Measurements from ENCODE around the gene CBLC.

CBLC gene, protein sequence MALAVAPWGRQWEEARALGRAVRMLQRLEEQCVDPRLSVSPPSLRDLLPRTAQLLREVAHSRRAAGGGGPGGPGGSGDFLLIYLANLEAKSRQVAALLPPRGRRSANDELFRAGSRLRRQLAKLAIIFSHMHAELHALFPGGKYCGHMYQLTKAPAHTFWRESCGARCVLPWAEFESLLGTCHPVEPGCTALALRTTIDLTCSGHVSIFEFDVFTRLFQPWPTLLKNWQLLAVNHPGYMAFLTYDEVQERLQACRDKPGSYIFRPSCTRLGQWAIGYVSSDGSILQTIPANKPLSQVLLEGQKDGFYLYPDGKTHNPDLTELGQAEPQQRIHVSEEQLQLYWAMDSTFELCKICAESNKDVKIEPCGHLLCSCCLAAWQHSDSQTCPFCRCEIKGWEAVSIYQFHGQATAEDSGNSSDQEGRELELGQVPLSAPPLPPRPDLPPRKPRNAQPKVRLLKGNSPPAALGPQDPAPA

GRCh38 chr19:44777715-44778347 lies at the start of gene CBLC:
CBLC (plus strand) TSS chr19:44777890; CDS start chr19:44777932, 42 bp downstream.
- no peak for DNase-seq

DNA sequence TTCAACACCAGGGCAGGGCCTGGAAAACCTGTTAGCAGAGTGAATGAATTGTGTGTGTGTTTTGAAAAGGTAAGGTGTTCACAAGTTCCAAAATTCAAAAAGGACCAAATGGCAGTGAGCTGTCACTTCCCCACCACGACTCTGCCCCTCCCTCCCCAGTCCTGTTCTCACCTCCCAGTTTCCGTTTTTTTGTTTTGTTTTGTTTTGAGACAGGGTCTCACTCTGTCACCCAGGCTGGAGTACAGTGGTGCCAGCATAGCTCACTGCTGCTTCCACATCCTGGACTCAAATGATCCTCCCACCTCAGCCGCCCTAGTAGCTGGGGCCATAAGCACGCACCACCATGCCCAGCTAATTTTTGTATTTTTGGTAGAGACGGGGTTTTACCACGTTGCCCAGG lies 49.5 kb upstream of the CBLC start:
- no peak for DNase-seq

GRCh38 chr19:44729516-44730033 lies 48.1 kb upstream of the CBLC start:
- no peak for DNase-seq

DNA sequence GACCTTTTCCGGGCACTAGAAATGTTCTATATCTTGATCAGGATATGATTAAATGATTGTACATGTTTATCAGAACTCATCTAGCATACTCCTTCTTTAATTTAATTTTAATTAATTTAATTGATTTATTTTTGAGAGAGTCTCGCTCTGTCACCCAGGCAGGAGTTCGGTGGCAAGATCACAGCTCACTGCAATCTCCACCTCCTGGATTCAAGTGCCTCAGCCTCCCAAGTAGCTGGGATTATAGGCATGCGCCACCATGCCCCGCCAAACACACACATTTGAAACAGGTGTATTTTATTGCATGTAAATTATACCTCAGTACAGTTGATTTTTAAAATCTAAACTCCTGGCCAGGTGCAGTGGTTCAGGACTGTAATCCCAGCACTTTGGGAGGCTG lies 46.6 kb upstream of the CBLC start:
- DNase-seq, result no peak

DNA sequence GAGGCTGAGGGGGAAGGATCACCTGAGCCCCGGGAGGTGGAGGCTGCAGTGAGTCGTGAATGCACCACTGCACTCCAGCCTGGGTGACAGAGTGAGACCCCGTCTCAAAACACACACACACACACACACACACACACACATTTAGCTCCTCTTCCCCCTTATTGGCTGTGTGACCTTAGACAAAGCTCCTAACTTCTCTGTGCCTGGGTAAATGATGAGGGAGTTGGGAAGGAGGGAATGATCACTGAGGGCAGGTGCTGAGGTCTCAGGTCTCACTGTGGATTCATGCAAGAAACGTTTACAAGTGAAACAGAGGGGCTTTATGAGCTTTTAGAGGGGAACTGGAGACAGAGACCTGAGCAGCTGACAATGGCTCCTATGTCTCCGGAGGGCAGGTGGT lies 46.1 kb upstream of the CBLC start:
- DNase-seq, result no peak

GRCh38 chr19:44732235-44733014 lies 45.3 kb upstream of the CBLC start:
- no peak for DNase-seq

- DNase-seq, result no peak
Observed at GRCh38 chr19:44734357-44734756, 43.3 kb upstream of the CBLC start.

GRCh38 chr19:44735011-44735410 lies 42.7 kb upstream of the CBLC start:
- no peak for DNase-seq

DNA sequence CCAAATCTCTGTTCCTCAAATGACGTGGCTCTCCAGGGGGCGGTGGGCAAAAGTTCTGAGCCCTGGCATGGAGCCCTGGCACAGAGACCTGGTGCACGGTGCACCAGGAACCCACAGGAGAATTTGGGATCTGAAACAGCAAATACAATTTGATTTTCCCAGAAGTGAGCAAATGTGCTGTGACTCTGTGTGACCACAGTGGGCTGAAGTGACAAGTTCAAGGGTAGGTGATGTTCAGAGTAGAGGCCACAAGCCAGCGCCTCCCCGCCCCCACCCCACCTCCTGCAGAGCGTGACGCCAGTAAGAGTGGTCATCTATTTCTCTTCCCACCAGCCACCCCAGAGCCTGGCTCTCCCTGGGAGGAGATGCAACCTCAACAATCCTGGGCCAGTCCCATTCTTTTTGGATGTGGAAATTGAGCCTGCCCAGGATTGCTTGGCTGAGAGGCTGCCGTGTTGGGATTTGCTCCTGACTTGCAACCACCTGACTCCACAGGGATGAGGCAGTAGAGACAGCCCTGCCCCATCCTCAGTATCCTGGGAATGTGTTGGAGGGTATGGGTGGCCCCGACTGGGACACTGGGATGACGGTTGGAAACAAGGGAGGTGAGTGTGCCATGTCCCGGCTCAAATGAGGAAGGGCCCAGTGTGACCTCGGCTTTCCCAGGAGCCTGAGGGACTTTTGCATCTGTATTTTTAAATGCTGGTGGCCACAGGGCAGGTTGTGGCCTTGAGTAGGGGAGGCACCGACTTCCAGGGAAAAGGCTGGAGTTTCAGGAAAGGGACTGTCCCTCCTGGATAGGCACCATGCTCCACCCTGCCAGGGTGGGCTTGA lies 40.2 kb upstream of the CBLC start:
- DNase-seq, result no peak

DNA sequence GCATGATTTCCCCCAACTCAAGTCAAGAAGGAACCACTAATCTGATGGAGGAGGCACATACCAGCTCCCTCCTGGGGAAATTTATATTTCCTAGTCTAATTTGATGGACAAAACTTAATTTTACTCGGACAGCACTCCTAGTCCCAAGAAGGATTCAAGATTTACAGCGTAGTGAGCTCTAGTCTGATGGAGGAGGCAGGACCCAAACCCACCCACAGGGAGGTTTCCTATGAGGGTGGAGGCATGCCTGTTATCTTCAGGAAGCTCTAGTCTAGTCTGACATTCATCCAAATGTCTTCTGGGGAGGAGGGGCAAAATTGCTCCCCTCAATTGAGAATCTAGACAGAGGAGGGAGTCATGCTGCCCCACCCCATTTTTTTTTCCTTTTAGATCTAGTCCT lies 39.6 kb upstream of the CBLC start:
- DNase-seq, result no peak

DNA sequence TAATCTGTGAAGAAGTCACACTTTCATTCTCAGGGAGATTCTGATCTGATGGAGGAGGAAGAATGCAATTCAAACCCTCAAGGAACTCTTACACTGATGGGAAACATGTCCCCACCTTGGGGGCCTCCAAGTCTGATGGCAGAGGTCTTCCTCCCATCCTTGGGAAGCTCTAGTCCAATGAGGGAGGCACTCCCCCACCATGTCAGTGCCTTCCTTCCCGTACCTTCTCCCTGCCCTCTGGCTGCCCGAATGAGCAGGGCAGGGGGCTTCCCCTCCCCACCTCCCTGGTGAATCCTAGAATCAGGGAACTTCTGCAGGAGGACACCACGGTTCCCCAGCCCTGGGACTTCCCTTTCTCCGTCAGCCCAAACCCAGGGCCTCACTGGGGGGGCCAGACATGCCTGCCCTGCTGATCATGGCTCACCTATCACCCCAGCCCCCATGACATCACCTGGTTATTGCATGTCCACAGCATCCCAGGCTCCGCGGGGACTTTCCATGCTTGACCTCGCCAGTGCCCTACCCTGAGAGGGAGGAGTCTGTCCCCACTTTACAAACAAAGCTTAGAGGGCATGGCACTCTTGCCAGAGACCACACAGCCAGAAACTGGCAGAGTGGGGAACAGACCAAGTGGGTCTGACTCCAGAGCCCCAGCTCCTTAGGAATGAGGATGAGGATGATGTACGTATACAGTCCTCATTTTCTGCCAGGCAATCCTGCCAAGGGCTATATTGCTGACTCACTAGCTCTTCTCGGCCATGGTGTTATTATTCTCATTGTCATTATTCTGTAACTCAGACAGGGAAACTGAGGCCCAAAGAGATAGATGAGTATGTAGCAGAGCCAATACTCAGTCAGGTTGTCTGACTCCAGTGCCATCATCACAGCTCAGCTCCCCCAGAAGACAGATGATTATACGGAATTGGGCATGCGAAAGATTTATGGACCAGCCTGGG lies 38.8 kb upstream of the CBLC start:
- no peak for DNase-seq

GRCh38 chr19:44740351-44740824 lies 37.3 kb upstream of the CBLC start:
- no peak for DNase-seq

DNA sequence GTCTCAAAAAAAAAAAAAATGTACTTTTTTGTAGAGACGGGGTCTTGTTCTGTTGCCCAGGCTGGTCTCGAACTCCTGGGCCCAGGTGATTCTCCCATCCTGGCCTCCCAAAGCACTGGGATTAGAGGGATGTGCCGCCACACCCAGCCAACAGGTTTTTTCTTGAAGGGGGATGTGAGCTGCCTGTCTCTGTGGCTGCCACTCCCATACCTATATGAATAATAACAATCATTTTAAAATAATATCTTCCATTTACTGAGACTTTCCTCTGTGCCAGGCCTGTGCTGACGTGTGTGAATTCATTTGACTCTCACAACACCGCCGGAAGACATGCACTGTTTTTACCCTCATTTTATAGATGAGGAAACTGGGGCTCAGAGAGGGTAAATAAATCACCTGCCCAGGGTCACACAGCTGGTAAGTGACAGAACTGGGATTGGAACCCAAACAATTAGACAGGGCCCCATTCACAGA lies 36.4 kb upstream of the CBLC start:
- DNase-seq, result no peak

DNA sequence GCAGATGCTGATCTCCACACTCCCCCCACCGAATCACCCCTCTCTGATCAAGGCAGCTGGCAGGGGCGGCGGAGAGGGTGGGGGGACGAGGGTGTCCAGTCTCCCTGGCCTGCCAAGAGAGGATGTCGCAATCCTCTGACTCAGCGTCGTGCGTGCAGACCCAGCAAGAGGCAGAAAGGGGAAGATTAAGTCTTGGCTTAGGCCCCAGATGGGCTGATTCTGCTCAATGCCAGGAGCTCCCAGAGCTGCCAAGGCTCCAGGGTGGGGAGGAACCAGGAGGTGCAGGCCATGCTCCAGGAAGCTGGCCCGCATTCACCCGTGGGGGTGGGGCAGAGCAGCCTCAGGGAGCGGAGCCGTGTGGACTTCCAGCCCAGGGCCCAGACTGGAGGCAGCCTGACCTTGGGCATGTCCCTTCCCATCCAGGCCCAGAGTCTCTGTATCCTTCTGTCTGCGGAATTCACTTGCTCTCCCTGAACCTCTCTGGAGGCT lies 35.8 kb upstream of the CBLC start:
- no peak for DNase-seq

DNA sequence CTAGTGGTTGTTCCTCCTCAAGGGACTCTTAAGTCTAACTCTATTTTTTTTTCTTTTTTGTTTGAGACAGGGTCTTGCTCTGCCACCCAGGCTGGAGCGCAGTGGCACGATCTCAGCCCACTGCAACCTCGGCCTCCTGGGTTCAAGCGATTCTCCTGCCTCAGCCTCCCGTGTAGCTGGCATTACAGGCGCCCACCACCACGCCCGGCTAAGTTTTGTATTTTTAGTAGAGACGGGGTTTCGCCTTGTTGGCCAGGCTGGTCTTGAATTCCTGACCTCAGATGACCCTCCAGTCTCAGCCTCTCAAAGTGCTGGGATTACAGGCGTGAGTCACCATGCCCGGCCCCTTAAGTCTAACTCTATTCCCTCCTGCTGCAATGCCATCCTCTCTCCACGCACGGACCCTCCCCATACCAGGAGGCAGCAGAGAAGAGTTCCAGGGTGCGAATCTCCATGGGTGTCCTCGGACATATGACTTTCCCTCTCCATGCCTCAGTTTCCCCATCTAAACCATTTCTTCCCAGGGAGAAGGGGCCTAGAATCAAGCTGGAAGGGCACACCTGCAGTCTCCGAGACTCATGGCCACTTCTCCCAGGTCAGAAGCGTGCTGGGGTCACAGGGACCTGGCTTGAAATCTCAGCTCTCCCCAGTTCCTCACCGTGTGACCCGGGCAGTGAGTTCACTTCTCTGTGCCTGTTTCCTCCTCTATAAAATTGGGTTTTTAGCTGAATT lies 35.2 kb upstream of the CBLC start:
- DNase-seq, result no peak

DNA sequence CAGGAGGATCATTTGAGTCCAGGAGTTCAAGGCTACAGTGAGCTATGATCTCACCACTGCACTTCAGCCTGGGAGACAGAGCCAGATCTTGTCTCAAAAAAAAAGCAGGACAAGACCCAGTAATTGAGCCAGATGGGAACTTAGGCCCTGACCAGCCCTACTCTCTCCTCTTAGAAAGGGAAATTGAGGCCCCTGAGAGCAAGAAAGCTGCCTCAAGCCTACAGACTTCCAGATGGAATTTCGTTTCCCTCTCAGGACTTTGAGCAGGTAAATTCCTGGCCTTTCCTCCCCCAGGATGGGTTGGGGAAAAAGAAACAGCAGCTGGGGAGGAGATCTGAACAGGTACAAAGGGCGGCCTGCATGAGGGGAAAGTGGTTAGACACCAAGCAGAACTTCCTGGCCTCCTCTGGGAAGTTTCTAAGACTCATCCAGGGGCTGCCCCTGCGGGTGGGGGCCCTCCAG lies 32.8 kb upstream of the CBLC start:
- no peak for DNase-seq

GRCh38 chr19:44745341-44745831 lies 32.3 kb upstream of the CBLC start:
- DNase-seq, result no peak

DNA sequence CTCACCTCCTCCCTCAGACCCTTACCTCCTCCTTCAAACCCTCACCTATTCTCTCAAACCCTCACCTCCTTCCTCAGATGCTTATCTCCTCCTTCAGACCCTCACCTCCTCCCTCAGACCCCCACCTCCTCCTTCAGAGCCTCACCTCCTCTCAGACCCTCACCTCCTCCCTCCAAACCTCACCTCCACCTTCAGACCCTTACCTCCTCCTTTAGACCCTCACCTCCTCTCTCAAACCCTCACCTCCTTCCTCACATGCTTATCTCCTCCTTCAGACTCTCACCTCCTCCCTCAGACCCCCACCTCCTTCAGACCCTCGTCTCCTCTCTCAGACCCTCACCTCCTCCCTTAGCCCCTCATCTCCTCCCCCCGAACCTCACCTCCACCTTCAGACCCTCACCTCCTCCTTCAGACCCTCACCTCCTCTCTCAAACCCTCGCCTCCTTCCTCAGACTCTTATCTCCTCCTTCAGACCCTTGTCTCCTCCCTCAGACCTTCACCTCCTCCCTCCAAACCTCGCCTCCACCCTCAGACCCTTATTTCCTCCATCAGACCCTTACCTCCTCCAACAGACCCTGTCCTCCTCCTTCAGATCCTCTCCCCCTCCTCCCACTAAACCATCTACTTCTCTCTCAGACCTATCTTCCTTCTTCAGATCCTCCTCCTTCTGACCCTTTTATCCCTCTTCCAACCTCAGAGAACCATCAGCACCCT lies 31.6 kb upstream of the CBLC start:
- DNase-seq, result no peak

GRCh38 chr19:44746616-44746945 lies 31.1 kb upstream of the CBLC start:
- no peak for DNase-seq
